Suprapubic skin (tissue), 4 donors: ENCODE data around the gene FATE1.

Experiments
- EP300 ChIP-seq: sonication (generic); formaldehyde crosslinking; IDR thresholded peaks from one replicate; pipeline ENCODE4 v1.6.1; 2017; ENCODE audit warnings: antibody characterized with exemption
- POLR2A ChIP-seq, 2 donors: fragments of 450-650 bp; IDR thresholded peaks; one replicate each; pipeline ENCODE4 v1.6.1; 2017; ENCODE audit warnings: antibody characterized with exemption in 2 of 2, mild to moderate bottlenecking in 2 of 2, moderate library complexity in 2 of 2
- POLR2AphosphoS5 ChIP-seq, 3 donors: sonication (generic); formaldehyde crosslinking; IDR thresholded peaks; one replicate each; pipeline ENCODE4 v1.6.1; 2017; ENCODE audit warnings: antibody characterized with exemption in 3 of 3
- TF ChIP-seq, protein P1 (sequence below), 2 donors: fragments of 200-600 bp in 1 of 2; fragments of 450-650 bp in 1 of 2; sonication (generic) in 1 of 2; IDR thresholded peaks; one replicate each; pipeline ENCODE4 v1.5.1; 2016 to 2019; ENCODE audit warnings: antibody characterized with exemption in 2 of 2, mild to moderate bottlenecking in 1 of 2, moderate library complexity in 1 of 2

DNA sequence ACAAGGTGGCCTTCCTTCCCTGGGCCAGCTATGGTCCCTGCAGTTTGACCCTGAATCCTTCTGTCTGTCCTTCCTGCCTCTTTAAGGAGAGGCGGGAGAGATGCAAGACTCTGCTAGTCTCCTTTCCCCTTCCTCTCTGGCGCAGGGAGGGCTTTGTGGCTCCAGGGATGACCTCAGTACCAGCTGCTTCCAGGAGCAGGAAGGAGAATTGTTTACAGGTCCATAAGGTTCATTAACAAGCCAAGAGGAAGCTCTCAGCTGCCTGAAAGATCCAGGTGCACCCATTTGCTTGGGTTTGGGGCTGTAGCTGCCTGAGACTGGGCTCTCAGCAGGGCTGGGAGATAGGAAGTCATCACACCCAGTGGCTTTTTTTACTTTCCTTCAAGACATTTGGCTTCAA, 4.0 kb upstream of the FATE1 start:
- TF ChIP-seq POLR2A (IDR thresholded peaks at IDR 0.05), result no peak
- TF ChIP-seq, protein P1, sequence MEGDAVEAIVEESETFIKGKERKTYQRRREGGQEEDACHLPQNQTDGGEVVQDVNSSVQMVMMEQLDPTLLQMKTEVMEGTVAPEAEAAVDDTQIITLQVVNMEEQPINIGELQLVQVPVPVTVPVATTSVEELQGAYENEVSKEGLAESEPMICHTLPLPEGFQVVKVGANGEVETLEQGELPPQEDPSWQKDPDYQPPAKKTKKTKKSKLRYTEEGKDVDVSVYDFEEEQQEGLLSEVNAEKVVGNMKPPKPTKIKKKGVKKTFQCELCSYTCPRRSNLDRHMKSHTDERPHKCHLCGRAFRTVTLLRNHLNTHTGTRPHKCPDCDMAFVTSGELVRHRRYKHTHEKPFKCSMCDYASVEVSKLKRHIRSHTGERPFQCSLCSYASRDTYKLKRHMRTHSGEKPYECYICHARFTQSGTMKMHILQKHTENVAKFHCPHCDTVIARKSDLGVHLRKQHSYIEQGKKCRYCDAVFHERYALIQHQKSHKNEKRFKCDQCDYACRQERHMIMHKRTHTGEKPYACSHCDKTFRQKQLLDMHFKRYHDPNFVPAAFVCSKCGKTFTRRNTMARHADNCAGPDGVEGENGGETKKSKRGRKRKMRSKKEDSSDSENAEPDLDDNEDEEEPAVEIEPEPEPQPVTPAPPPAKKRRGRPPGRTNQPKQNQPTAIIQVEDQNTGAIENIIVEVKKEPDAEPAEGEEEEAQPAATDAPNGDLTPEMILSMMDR (IDR thresholded peaks at IDR 0.05), result no peak
- no peak for TF ChIP-seq POLR2AphosphoS5 (IDR thresholded peaks at IDR 0.05)
- no peak for TF ChIP-seq EP300
